H9 (cell line): ENCODE results near the gene BRF1. TPM values are rescaled to one million over a fixed set of nuclear protein-coding genes. Genes with fewer than 3 reads are reported as not detected.

Source experiments
- DNase-seq: peaks from one replicate; pipeline ENCODE4 v3.0.0-alpha.2; 2017
- H2AFZ ChIP-seq: one replicate; pipeline ENCODE4 v1.6.1; 2013; ENCODE audit warnings: mild to moderate bottlenecking, low read length, control low read depth, moderate library complexity
- H2AK5ac ChIP-seq: 2 replicates; pipeline ENCODE4 v1.6.1; 2013; ENCODE audit warnings: low read length, control low read depth, mixed read lengths; ENCODE audit not compliant: insufficient read length
- H2BK120ac ChIP-seq: one replicate; pipeline ENCODE4 v1.6.1; 2013; ENCODE audit warnings: low read depth, mild to moderate bottlenecking, low read length, control low read depth, inconsistent platforms; ENCODE audit not compliant: poor library complexity, severe bottlenecking
- H2BK12ac ChIP-seq: 2 replicates; pipeline ENCODE4 v1.6.1; 2013; ENCODE audit warnings: low read length, control low read depth, mixed read lengths, low read depth; ENCODE audit not compliant: insufficient read length
- H2BK15ac ChIP-seq: 2 replicates; pipeline ENCODE4 v1.6.1; 2013; ENCODE audit warnings: low read depth, low read length, control low read depth
- H2BK20ac ChIP-seq: one replicate; pipeline ENCODE4 v1.6.1; 2013; ENCODE audit warnings: low read depth, mild to moderate bottlenecking, low read length, control low read depth, inconsistent platforms; ENCODE audit not compliant: poor library complexity, severe bottlenecking
- H2BK5ac ChIP-seq: 2 replicates; pipeline ENCODE4 v1.6.1; 2013; ENCODE audit warnings: low read length, control low read depth, mixed read lengths; ENCODE audit not compliant: insufficient read length
- H3K14ac ChIP-seq: 2 replicates; pipeline ENCODE4 v1.6.1; 2013; ENCODE audit warnings: low read length, control low read depth; ENCODE audit not compliant: insufficient read depth
- H3K18ac ChIP-seq: 2 replicates; pipeline ENCODE4 v1.6.1; 2013; ENCODE audit warnings: low read depth, mild to moderate bottlenecking, mixed read lengths, low read length, control low read depth; ENCODE audit not compliant: insufficient read length
- H3K23ac ChIP-seq: 2 replicates; pipeline ENCODE4 v1.6.1; 2013; ENCODE audit warnings: low read length, control low read depth, mixed read lengths, low read depth; ENCODE audit not compliant: insufficient read length
- H3K23me2 ChIP-seq: 2 replicates; pipeline ENCODE4 v1.6.1; 2013; ENCODE audit warnings: low read depth, mild to moderate bottlenecking, mixed read lengths, low read length, control low read depth; ENCODE audit not compliant: insufficient read length, poor library complexity, severe bottlenecking
- H3K27ac ChIP-seq: 2 replicates; pipeline ENCODE4 v1.5.1; 2013; ENCODE audit warnings: low read length, control low read depth, mixed read lengths, low read depth; ENCODE audit not compliant: insufficient read length
- H3K27me3 ChIP-seq: 2 replicates; pipeline ENCODE4 v1.6.1; 2013; ENCODE audit warnings: low read length, control low read depth, inconsistent platforms; ENCODE audit not compliant: insufficient read depth
- H3K4ac ChIP-seq: 2 replicates; pipeline ENCODE4 v1.6.1; 2013; ENCODE audit warnings: low read depth, mild to moderate bottlenecking, control low read depth, inconsistent platforms, low read length, moderate library complexity
- H3K4me1 ChIP-seq: 2 replicates; pipeline ENCODE4 v1.6.1; 2013; ENCODE audit warnings: low read length, control low read depth, inconsistent platforms; ENCODE audit not compliant: insufficient read depth
- H3K4me2 ChIP-seq: 2 replicates; pipeline ENCODE4 v1.6.1; 2013; ENCODE audit warnings: low read length, control low read depth, mixed read lengths; ENCODE audit not compliant: insufficient read length, insufficient read depth
- H3K56ac ChIP-seq: 2 replicates; pipeline ENCODE4 v1.6.1; 2013; ENCODE audit warnings: low read depth, mild to moderate bottlenecking, mixed read lengths, low read length, control low read depth; ENCODE audit not compliant: insufficient read length
- H3K79me1 ChIP-seq: 2 replicates; pipeline ENCODE4 v1.6.1; 2013; ENCODE audit warnings: low read depth, mild to moderate bottlenecking, moderate library complexity, low read length, control low read depth, inconsistent platforms; ENCODE audit not compliant: insufficient read depth, poor library complexity, severe bottlenecking
- H3K79me2 ChIP-seq: 2 replicates; pipeline ENCODE4 v1.6.1; 2013; ENCODE audit warnings: low read length, control low read depth, inconsistent platforms; ENCODE audit not compliant: insufficient read depth
- H3K9ac ChIP-seq: 2 replicates; pipeline ENCODE4 v1.6.1; 2013; ENCODE audit warnings: low read length, control low read depth, mixed read lengths; ENCODE audit not compliant: insufficient read length; ENCODE audit errors: extremely low read depth
- H3K9me3 ChIP-seq: one replicate; pipeline ENCODE4 v1.6.1; 2013; ENCODE audit warnings: low read depth, low read length, inconsistent platforms; ENCODE audit not compliant: control insufficient read depth
- H3T11ph ChIP-seq: one replicate; pipeline ENCODE4 v1.6.1; 2013; ENCODE audit warnings: mild to moderate bottlenecking, low read length, control low read depth, inconsistent platforms
- H4K20me1 ChIP-seq: one replicate; pipeline ENCODE4 v1.6.1; 2013; ENCODE audit not compliant: control insufficient read depth, insufficient read length, insufficient read depth
- H4K5ac ChIP-seq: 2 replicates; pipeline ENCODE4 v1.6.1; 2013; ENCODE audit warnings: low read depth, mild to moderate bottlenecking, mixed read lengths, low read length, control low read depth; ENCODE audit not compliant: insufficient read length
- H4K8ac ChIP-seq: replicated peaks from 2 replicates; pipeline ENCODE4 v1.6.1; 2013; ENCODE audit warnings: low read length, control low read depth, mixed read lengths, low read depth; ENCODE audit not compliant: insufficient read length
- H4K91ac ChIP-seq: 2 replicates; pipeline ENCODE4 v1.6.1; 2013; ENCODE audit warnings: low read depth, mild to moderate bottlenecking, moderate library complexity, mixed read lengths, low read length, control low read depth; ENCODE audit not compliant: insufficient read length
- H3K27ac Mint-ChIP-seq, 3 experiments: 2 replicates in 2 of 3; 3 replicates in 1 of 3; pipeline ENCODE4 v1.8.0; 2020 to 2021; ENCODE audit warnings: mixed read lengths in 3 of 3, mild to moderate bottlenecking in 1 of 3, moderate library complexity in 1 of 3
- H3K27me3 Mint-ChIP-seq: 2 replicates; pipeline ENCODE4 v1.8.0; 2021; ENCODE audit warnings: low read depth, mild to moderate bottlenecking, moderate library complexity, mixed read lengths
- H3K36me3 Mint-ChIP-seq, 3 experiments: 2 replicates in 2 of 3; 3 replicates in 1 of 3; pipeline ENCODE4 v1.8.0; 2020 to 2021; ENCODE audit warnings: low read depth in 3 of 3, mixed read lengths in 3 of 3; ENCODE audit not compliant: insufficient read depth in 1 of 3
- H3K4me1 Mint-ChIP-seq, 2 experiments: 2 replicates each; pipeline ENCODE4 v1.8.0; 2020; ENCODE audit warnings: mixed read lengths in 2 of 2
- H3K4me3 Mint-ChIP-seq, 2 experiments: 2 replicates in 1 of 2; 3 replicates in 1 of 2; pipeline ENCODE4 v1.8.0; 2020 to 2021; ENCODE audit warnings: mild to moderate bottlenecking in 2 of 2, mixed read lengths in 2 of 2, moderate library complexity in 1 of 2
- H3K9me3 Mint-ChIP-seq, 2 experiments: 2 replicates in 1 of 2; 3 replicates in 1 of 2; pipeline ENCODE4 v1.8.0; 2020; ENCODE audit warnings: mild to moderate bottlenecking in 2 of 2, mixed read lengths in 2 of 2, moderate library complexity in 1 of 2
- CTCF ChIP-seq: fragments of 200-600 bp; sonication (generic); conservative IDR thresholded peaks from 3 replicates; pipeline ENCODE4 v1.8.0; 2021; ENCODE audit warnings: antibody characterized with exemption, mild to moderate bottlenecking
- whole genome bisulfite sequencing: extraction: QIAGEN DNeasy Blood & Tissue Kit; methylation state at CpG from one replicate; pipeline ENCODE4 v1.1.7; 2013; ENCODE audit warnings: missing lambda C conversion rate, low lambda C conversion rate, mixed read lengths; ENCODE audit not compliant: insufficient read length; ENCODE audit errors: extremely low coverage; 5-methylcytosine and 5-hydroxymethylcytosine counted together
- total RNA-seq: library from RNA; stranded (reverse); gene quantifications from 2 replicates; pipeline ENCODE4 v1.2.1, GENCODE V29; 2021

The BRF1 gene
- total RNA-seq, 1 experiment from 2014 or later: 28.3 TPM

GRCh38 chr14:105199093-105199492 is 101.7 kb downstream of the BRF1 start:
- no peak overlapping the region for H2BK120ac ChIP-seq
- no peaks in the 10 kb centered on the region for H3K36me3 Mint-ChIP-seq
- no peak overlapping the region for H2BK5ac ChIP-seq
- H3K9me3 Mint-ChIP-seq: no peaks in the 10 kb centered on the region
- H4K20me1 ChIP-seq: no peaks in the 10 kb centered on the region
- no peaks in the 10 kb centered on the region for H3K23me2 ChIP-seq
- no peak overlapping the region for H3K4me3 Mint-ChIP-seq
- H3K79me2 ChIP-seq: no peaks in the 10 kb centered on the region
- H3T11ph ChIP-seq: no peak overlapping the region
- no peak overlapping the region for H3K56ac ChIP-seq
- TF ChIP-seq CTCF: no peak
- no peak overlapping the region for H3K4me2 ChIP-seq
- no peaks in the 10 kb centered on the region for H3K79me1 ChIP-seq
- no peak overlapping the region for H3K23ac ChIP-seq
- DNase-seq: no peak
- no peak overlapping the region for H2AFZ ChIP-seq
- H2BK12ac ChIP-seq: no peak overlapping the region
- no peak overlapping the region for H2BK15ac ChIP-seq
- no peak overlapping the region for H3K27ac ChIP-seq
- no peaks in the 10 kb centered on the region; the same call in 1 of the 2 replicates for H3K4me1 ChIP-seq
- H2BK20ac ChIP-seq: no peak overlapping the region
- no peak overlapping the region for H4K91ac ChIP-seq
- no CpG with 5 or more reads among the region's 18 CpGs for WGBS
- H3K9ac ChIP-seq: no peak overlapping the region
- no peak overlapping the region for H2AK5ac ChIP-seq
- H3K9me3 ChIP-seq: no peaks in the 10 kb centered on the region
- H3K14ac ChIP-seq: no peak overlapping the region
- no peak overlapping the region for H3K18ac ChIP-seq
- no peak overlapping the region for H3K4ac ChIP-seq
- no peak overlapping the region for H4K8ac ChIP-seq
- no peak overlapping the region; a peak in 1 of 7 replicates for H3K27ac Mint-ChIP-seq
- no peak overlapping the region for H4K5ac ChIP-seq
- no peaks in the 10 kb centered on the region; the same call in 1 of the 2 replicates for H3K27me3 ChIP-seq
- peaks cover 13 to 16% of the 10 kb centered on the region in 2 experiments for H3K4me1 Mint-ChIP-seq
- H3K27me3 Mint-ChIP-seq: peaks cover 40% of the 10 kb centered on the region
